OCI-LY1 (cell line): ENCODE measurements around the gene B4GALT7.
"Not testable (repeated sequence)": the region's sequence is repeated elsewhere in the genome, so short reads cannot be mapped to it uniquely, and the experiment has no call there.

Source experiments
- H2AFZ ChIP-seq: fragments of 200-600 bp; sonication (generic), shearing (Covaris generic); 2 replicates; pipeline ENCODE4 v1.6.0; 2014; ENCODE audit warnings: antibody characterized with exemption, mild to moderate bottlenecking, low read length
- H3F3A ChIP-seq: fragments of 200-600 bp; sonication (generic), shearing (Covaris generic); 2 replicates; pipeline ENCODE4 v1.6.0; 2014; ENCODE audit warnings: mild to moderate bottlenecking, antibody characterized with exemption, low read length, moderate library complexity; ENCODE audit not compliant: insufficient read depth
- H3K27ac ChIP-seq: fragments of 200-600 bp; sonication (generic); 2 replicates; pipeline ENCODE4 v1.5.1; 2014; ENCODE audit warnings: low read length, mixed run types, mild to moderate bottlenecking, low read depth; ENCODE audit not compliant: poor library complexity, severe bottlenecking
- H3K27me3 ChIP-seq: fragments of 200-600 bp; sonication (generic); 2 replicates; pipeline ENCODE4 v1.6.0; 2014; ENCODE audit warnings: antibody characterized with exemption, mild to moderate bottlenecking, low read length, moderate library complexity; ENCODE audit not compliant: insufficient read depth
- H3K36me3 ChIP-seq: fragments of 200-600 bp; sonication (generic); 2 replicates; pipeline ENCODE4 v1.6.1; 2014; ENCODE audit warnings: mild to moderate bottlenecking, antibody characterized with exemption, low read length, moderate library complexity, mixed read lengths; ENCODE audit not compliant: insufficient read depth
- H3K4me1 ChIP-seq: fragments of 200-600 bp; sonication (generic); 2 replicates; pipeline ENCODE4 v1.5.1; 2014; ENCODE audit warnings: mild to moderate bottlenecking, low read length, moderate library complexity; ENCODE audit not compliant: insufficient read depth, severe bottlenecking
- H3K4me2 ChIP-seq: fragments of 200-600 bp; sonication (generic), shearing (Covaris generic); 2 replicates; pipeline ENCODE4 v1.6.1; 2014; ENCODE audit warnings: low read length
- H3K4me3 ChIP-seq: fragments of 200-600 bp; sonication (generic); 2 replicates; pipeline ENCODE4 v1.5.1; 2014; ENCODE audit warnings: low read length, low read depth, mild to moderate bottlenecking, mixed read lengths; ENCODE audit not compliant: poor library complexity, severe bottlenecking
- H3K79me2 ChIP-seq: fragments of 200-600 bp; shearing (Covaris generic); 2 replicates; pipeline ENCODE4 v1.6.1; 2016; ENCODE audit warnings: mixed run types, low read length, mixed read lengths; ENCODE audit not compliant: insufficient read depth
- H3K9ac ChIP-seq: fragments of 200-600 bp; sonication (generic), shearing (Covaris generic); 2 replicates; pipeline ENCODE4 v1.6.1; 2014; ENCODE audit warnings: mild to moderate bottlenecking, low read length, mixed read lengths
- H3K9me2 ChIP-seq: fragments of 200-600 bp; sonication (generic), shearing (Covaris generic); 2 replicates; pipeline ENCODE4 v1.6.1; 2014; ENCODE audit warnings: low read depth, mild to moderate bottlenecking, low read length, mixed read lengths
- H3K9me3 ChIP-seq: fragments of 200-600 bp; shearing (Covaris generic); 2 replicates; pipeline ENCODE4 v1.6.1; 2014; ENCODE audit warnings: low read length, mixed read lengths
- H4K20me1 ChIP-seq: fragments of 200-600 bp; sonication (generic), shearing (Covaris generic); 2 replicates; pipeline ENCODE4 v1.6.0; 2016; ENCODE audit warnings: mild to moderate bottlenecking, low read length; ENCODE audit not compliant: insufficient read depth
- EZH2 ChIP-seq: fragments of 200-600 bp; sonication (generic), shearing (Covaris generic); IDR thresholded peaks from 2 replicates; pipeline ENCODE4 v1.8.0; 2017; ENCODE audit warnings: borderline replicate concordance, mixed run types, mild to moderate bottlenecking, antibody characterized with exemption, low read length, moderate library complexity, mixed read lengths
- TF ChIP-seq, protein P1 (sequence below): fragments of 200-600 bp; sonication (generic), shearing (Covaris generic); IDR thresholded peaks from 2 replicates; pipeline ENCODE4 v1.5.1; 2017; ENCODE audit warnings: mild to moderate bottlenecking, antibody characterized with exemption, low read length, moderate library complexity, mixed read lengths

The B4GALT7 gene

GRCh38 chr5:177557041-177557647 lies 42.8 kb upstream of the B4GALT7 start:
- Histone ChIP-seq H3K9me3 (no peaks in the 10 kb centered on the region), H3K79me2 (peaks cover 19% of the 10 kb centered on the region), H3K4me2 (no peak overlapping the region), H3K4me1 (peaks cover 25% of the 10 kb centered on the region), H3K36me3 (peaks cover 7% of the 10 kb centered on the region; the same call in 1 of the 2 replicates), H3K27ac (no peak overlapping the region), H3K9ac (no peak overlapping the region), H3K4me3 (no peak overlapping the region), H3K9me2 (no peaks in the 10 kb centered on the region), H4K20me1 (no peaks in the 10 kb centered on the region), H3K27me3 (no peaks in the 10 kb centered on the region), H3F3A (no peaks in the 10 kb centered on the region), H2AFZ (no peak overlapping the region)
- TF ChIP-seq, protein P1, sequence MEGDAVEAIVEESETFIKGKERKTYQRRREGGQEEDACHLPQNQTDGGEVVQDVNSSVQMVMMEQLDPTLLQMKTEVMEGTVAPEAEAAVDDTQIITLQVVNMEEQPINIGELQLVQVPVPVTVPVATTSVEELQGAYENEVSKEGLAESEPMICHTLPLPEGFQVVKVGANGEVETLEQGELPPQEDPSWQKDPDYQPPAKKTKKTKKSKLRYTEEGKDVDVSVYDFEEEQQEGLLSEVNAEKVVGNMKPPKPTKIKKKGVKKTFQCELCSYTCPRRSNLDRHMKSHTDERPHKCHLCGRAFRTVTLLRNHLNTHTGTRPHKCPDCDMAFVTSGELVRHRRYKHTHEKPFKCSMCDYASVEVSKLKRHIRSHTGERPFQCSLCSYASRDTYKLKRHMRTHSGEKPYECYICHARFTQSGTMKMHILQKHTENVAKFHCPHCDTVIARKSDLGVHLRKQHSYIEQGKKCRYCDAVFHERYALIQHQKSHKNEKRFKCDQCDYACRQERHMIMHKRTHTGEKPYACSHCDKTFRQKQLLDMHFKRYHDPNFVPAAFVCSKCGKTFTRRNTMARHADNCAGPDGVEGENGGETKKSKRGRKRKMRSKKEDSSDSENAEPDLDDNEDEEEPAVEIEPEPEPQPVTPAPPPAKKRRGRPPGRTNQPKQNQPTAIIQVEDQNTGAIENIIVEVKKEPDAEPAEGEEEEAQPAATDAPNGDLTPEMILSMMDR, result no peak
- TF ChIP-seq EZH2, result no peak

DNA sequence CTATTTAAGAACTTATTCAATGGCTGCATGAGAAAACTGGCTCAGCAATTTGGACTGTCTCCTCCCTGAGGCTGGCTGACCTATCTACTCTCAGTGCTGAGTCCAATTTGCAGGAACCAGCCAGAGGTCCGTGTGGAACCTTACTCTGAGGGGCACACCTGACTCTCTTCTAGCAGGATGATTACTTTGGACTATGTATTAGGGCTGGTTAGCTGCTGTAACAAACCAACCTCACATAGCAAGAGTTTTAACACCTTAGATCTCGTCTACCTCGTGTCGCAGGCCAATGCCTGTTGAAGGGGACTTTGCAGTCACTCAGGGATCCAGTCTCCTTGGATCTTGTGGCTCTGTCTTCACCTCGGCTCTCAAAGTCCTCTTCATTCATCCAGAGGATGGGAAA lies 42.1 kb upstream of the B4GALT7 start:
- Histone ChIP-seq H2AFZ (no peak overlapping the region), H3K27me3 (no peaks in the 10 kb centered on the region), H3K79me2 (peaks cover 12% of the 10 kb centered on the region), H3K36me3 (peaks cover under 1% of the 10 kb centered on the region; the same call in 1 of the 2 replicates), H3F3A (no peaks in the 10 kb centered on the region), H3K27ac (no peak overlapping the region), H4K20me1 (no peaks in the 10 kb centered on the region), H3K4me2 (no peak overlapping the region), H3K9ac (no peak overlapping the region), H3K4me1 (peaks cover 18% of the 10 kb centered on the region), H3K9me3 (no peaks in the 10 kb centered on the region), H3K9me2 (no peaks in the 10 kb centered on the region), H3K4me3 (no peak overlapping the region)
- TF ChIP-seq, protein P1, result no peak
- no peak for TF ChIP-seq EZH2

DNA sequence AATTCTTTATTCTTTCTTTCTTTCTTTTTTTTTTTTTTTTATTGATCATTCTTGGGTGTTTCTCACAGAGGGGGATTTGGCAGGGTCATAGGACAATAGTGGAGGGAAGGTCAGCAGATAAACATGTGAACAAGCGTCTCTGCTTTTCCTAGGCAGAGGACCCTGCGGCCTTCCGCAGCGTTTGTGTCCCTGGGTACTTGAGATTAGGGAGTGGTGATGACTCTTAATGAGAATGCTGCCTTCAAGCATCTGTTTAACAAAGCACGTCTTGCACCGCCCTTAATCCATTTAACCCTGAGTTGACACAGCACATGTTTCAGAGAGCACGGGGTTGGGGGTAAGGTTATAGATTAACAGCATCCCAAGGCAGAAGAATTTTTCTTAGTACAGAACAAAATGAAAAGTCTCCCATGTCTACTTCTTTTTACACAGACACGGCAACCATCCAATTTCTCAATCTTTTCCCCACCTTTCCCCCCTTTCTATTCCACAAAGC lies 40.4 kb upstream of the B4GALT7 start:
- H3K36me3 ChIP-seq, H3K4me3 ChIP-seq, H3K9me2 ChIP-seq, H3F3A ChIP-seq, H3K27me3 ChIP-seq, H3K79me2 ChIP-seq, H3K9me3 ChIP-seq, H3K9ac ChIP-seq, H3K4me1 ChIP-seq, H3K27ac ChIP-seq, H4K20me1 ChIP-seq, H3K4me2 ChIP-seq, H2AFZ ChIP-seq: not testable (repeated sequence)

DNA sequence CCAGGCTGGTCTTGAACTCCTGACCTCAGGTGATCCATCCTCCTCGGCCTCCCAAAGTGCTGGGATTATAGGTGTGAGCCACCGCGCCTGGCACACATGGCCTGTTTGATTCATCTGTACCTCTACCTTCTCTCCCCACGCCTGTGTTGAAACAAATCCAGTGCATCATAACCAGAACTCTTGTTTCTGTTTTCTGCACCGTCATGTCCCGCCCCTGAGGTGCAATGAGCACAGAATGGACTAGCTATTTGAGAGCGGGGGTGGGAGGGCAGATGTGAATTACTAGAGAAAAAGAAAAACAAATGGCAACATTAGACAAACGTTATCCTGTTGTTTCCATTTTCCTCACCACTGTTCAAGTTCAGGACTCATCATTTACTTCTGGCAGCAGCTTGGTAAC lies 34.9 kb upstream of the B4GALT7 start:
- H3K27ac ChIP-seq, result no peak overlapping the region
- TF ChIP-seq EZH2, result no peak
- TF ChIP-seq, protein P1, result no peak
- no peak overlapping the region for H3K4me3 ChIP-seq
- H2AFZ ChIP-seq, result no peak overlapping the region
- H3K9me3 ChIP-seq, result no peaks in the 10 kb centered on the region
- H3K79me2 ChIP-seq, result no peaks in the 10 kb centered on the region
- H3K4me2 ChIP-seq, result no peak overlapping the region
- no peak overlapping the region for H3K9ac ChIP-seq
- H3K27me3 ChIP-seq, result no peaks in the 10 kb centered on the region; the same call in 1 of the 2 replicates
- H3K9me2 ChIP-seq, result no peaks in the 10 kb centered on the region
- no peaks in the 10 kb centered on the region for H3K36me3 ChIP-seq
- no peaks in the 10 kb centered on the region for H3F3A ChIP-seq
- no peaks in the 10 kb centered on the region for H3K4me1 ChIP-seq
- H4K20me1 ChIP-seq, result no peaks in the 10 kb centered on the region
